Endothelial cell (in vitro differentiated cells): ENCODE data around the gene ADCY3. TPM values are rescaled to one million over a fixed set of nuclear protein-coding genes. Genes with fewer than 3 reads are reported as not detected.

ENCODE experiments used
- DNase-seq: peaks from one replicate; pipeline ENCODE4 v3.0.0; 2021; ENCODE audit warnings: low spot score
- H3K27ac Mint-ChIP-seq: one replicate; pipeline ENCODE4 v1.8.0; 2021; ENCODE audit warnings: mixed read lengths, inconsistent platforms; ENCODE audit not compliant: unreplicated experiment
- H3K27me3 Mint-ChIP-seq: one replicate; pipeline ENCODE4 v1.8.0; 2021; ENCODE audit warnings: mild to moderate bottlenecking, moderate library complexity, mixed read lengths, inconsistent platforms; ENCODE audit not compliant: unreplicated experiment
- H3K36me3 Mint-ChIP-seq: one replicate; pipeline ENCODE4 v1.8.0; 2021; ENCODE audit warnings: mild to moderate bottlenecking, low read depth, mixed read lengths, inconsistent platforms; ENCODE audit not compliant: unreplicated experiment
- H3K4me1 Mint-ChIP-seq: one replicate; pipeline ENCODE4 v1.8.0; 2021; ENCODE audit warnings: mild to moderate bottlenecking, mixed read lengths, inconsistent platforms; ENCODE audit not compliant: unreplicated experiment
- H3K4me3 Mint-ChIP-seq: one replicate; pipeline ENCODE4 v1.8.0; 2021; ENCODE audit warnings: mild to moderate bottlenecking, mixed read lengths, inconsistent platforms; ENCODE audit not compliant: unreplicated experiment
- H3K9me3 Mint-ChIP-seq: one replicate; pipeline ENCODE4 v1.8.0; 2021; ENCODE audit warnings: mixed read lengths, inconsistent platforms; ENCODE audit not compliant: unreplicated experiment
- total RNA-seq: library from RNA; stranded (reverse); fragmentation: NEBNext Ultra II Directional; extraction: Animal tissue kit (Norgen Biotek cat#: 25700); gene quantifications from one replicate; pipeline ENCODE4 v1.2.1, GENCODE V29; 2021; ENCODE audit not compliant: unreplicated experiment
- TF ChIP-seq, protein P1 (sequence below): fragments of 200-600 bp; sonication (generic); IDR thresholded peaks from one replicate; pipeline ENCODE4 v1.5.0; 2021; ENCODE audit warnings: antibody characterized with exemption; ENCODE audit not compliant: unreplicated experiment

The ADCY3 gene
- total RNA-seq, 1 donor from 2014 or later = 88.0 TPM

DNA sequence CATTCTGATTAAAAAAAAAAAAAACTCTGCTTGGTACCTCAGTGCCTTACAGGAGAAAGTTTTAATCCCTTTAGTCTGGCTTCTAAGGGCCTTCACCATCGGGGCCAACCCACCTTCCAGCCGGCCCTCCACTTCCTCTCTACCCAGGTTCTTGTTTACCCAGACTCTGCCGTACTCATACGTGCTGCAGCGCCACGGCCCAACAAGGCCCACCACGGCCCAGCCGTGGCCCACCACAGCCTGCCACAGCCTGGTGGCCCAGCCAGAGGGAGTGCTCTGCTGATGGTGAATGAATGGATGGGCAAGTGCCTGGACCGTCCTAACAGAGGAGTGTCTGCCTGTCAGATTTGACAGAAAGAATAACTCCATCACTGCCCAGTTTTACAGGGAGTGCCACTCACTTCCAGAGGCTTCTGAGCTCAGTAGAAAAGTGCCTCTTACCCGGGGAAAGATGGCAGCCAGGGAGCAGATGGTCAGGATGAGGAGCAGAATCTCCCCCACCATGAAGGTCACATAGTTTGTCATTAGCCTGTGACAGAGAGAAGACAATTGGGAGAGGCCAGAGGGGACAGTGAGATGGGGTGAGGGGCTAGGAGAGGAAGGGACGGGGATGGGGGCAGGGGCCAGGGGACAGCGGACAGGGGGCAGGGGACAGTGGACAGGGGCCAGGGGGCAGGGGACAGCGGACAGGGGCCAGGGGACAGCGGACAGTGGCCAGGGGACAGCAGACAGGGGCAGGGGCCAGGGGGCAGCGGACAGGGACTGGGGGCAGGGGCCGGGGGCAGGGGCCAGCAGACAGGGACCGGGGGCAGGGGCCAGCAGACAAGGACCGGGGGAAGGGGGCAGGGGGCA, 88.6 kb downstream of the ADCY3 start:
- no peak overlapping the region for H3K27ac Mint-ChIP-seq
- peaks cover 15% of the 10 kb centered on the region for H3K27me3 Mint-ChIP-seq
- peaks cover 15% of the 10 kb centered on the region for H3K4me1 Mint-ChIP-seq
- H3K36me3 Mint-ChIP-seq = peaks cover 35% of the 10 kb centered on the region
- no peak for DNase-seq
- no peaks in the 10 kb centered on the region for H3K9me3 Mint-ChIP-seq
- TF ChIP-seq, protein P1, sequence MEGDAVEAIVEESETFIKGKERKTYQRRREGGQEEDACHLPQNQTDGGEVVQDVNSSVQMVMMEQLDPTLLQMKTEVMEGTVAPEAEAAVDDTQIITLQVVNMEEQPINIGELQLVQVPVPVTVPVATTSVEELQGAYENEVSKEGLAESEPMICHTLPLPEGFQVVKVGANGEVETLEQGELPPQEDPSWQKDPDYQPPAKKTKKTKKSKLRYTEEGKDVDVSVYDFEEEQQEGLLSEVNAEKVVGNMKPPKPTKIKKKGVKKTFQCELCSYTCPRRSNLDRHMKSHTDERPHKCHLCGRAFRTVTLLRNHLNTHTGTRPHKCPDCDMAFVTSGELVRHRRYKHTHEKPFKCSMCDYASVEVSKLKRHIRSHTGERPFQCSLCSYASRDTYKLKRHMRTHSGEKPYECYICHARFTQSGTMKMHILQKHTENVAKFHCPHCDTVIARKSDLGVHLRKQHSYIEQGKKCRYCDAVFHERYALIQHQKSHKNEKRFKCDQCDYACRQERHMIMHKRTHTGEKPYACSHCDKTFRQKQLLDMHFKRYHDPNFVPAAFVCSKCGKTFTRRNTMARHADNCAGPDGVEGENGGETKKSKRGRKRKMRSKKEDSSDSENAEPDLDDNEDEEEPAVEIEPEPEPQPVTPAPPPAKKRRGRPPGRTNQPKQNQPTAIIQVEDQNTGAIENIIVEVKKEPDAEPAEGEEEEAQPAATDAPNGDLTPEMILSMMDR = no peak
- H3K4me3 Mint-ChIP-seq = no peak overlapping the region

DNA sequence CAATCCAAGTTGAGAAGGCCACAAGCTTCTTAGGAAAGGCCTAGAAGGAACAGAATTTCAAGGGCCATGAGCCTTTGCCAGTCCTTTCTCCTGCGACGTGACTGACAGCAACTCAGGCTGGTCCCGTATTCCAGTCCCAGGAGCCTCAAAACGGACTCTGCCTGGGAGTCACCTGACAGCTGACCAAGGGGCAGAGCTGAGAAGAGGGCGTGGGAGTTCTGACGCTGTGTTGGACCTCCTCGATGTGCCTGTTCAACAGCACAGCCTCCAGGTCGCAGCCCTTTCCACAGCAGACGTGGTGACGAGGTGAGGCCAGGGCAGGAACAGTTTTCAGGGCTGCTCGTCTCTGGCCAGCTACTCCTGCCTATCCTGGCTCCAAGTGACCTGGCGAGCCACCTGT, 89.3 kb downstream of the ADCY3 start:
- Mint-ChIP-seq H3K36me3 (peaks cover 30% of the 10 kb centered on the region), H3K9me3 (no peaks in the 10 kb centered on the region), H3K27ac (no peak overlapping the region), H3K4me3 (no peak overlapping the region), H3K27me3 (peaks cover 17% of the 10 kb centered on the region), H3K4me1 (peaks cover 20% of the 10 kb centered on the region)
- DNase-seq = no peak
- TF ChIP-seq, protein P1 = no peak

DNA sequence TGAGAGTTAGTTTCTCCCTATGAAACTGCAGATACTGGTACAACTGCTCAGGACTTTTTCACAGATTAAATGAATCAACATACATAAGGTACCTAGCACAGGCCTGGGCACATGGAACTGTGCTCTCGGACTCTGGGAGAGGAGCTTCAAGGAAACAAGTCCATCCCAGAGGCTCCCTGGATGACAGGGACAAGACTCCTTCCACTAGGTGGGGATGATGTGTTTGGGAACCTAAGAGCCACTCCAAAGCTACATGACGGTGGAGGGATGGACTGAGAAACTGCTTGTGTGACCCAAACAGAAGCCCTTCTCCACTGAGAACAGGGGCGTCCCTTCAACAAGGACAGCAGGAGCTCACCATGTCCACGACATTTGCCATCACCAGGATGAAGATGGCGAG, 89.7 kb downstream of the ADCY3 start:
- no peaks in the 10 kb centered on the region for H3K9me3 Mint-ChIP-seq
- peaks cover 19% of the 10 kb centered on the region for H3K27me3 Mint-ChIP-seq
- H3K4me3 Mint-ChIP-seq = no peak overlapping the region
- TF ChIP-seq, protein P1 = no peak
- peaks cover 31% of the 10 kb centered on the region for H3K36me3 Mint-ChIP-seq
- peaks cover 24% of the 10 kb centered on the region for H3K4me1 Mint-ChIP-seq
- H3K27ac Mint-ChIP-seq = no peak overlapping the region
- no peak for DNase-seq

DNA sequence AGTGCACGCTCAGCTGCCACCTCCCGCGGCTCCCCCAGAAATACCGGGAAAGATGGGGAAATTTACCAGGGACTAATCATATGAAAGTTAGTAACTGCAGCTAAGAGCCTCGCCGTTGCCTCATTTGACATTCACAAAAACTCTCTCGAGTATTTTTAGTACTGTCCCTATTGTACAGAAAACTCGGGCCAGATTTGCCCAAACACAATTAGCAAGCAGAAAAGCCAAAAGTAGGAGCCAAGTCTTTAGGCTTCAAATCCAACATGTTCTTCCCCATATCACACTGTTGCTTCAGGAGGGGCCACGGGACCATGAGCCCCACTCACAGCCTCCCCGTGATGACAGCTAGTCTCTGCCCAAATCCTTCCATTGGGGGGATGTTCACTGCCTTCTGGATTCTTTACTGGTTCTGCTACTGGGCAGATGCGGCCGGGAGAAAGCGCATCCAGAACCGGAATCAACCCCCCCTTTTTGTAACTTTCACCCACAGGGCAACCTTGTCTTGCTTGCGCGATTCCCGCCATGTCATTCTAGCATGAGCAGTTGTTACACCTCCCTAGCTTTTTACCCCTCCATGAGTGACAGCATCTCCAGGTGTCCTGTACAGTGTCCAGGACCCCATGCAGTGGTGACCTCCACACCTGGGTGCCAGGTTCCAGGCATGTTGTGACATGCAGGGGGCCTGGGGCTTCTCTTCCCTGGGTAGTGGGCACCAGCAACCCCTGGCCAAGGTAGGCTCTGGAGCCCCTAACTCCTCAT, 91.6 kb downstream of the ADCY3 start:
- Mint-ChIP-seq H3K27me3 (peaks cover 19% of the 10 kb centered on the region), H3K4me3 (no peak overlapping the region), H3K9me3 (no peaks in the 10 kb centered on the region), H3K36me3 (peaks cover 30% of the 10 kb centered on the region), H3K27ac (no peak overlapping the region), H3K4me1 (peaks cover 23% of the 10 kb centered on the region)
- no peak for DNase-seq
- TF ChIP-seq, protein P1 = no peak
